Measurements from ENCODE around the gene NAIF1.
"Not testable (repeated sequence)": the region's sequence is repeated elsewhere in the genome, so short reads cannot be mapped to it uniquely, and the experiment has no call there.

NAIF1 gene

GRCh38 chr9:128066713-128067644 is at the start of gene NAIF1:
NAIF1 (minus strand) TSS chr9:128067320; CDS start chr9:128067101, 219 bp downstream.
- DNase-seq (peak; percentile 96), ATAC-seq (peak; percentile 71)

GRCh38 chr9:128116104-128117083 is 49.3 kb upstream of the NAIF1 start:
- ATAC-seq: no peak
- no peak for DNase-seq

GRCh38 chr9:128115187-128116103 is 48.3 kb upstream of the NAIF1 start:
- peak; percentile 73 for ATAC-seq

GRCh38 chr9:128114326-128115186 is 47.4 kb upstream of the NAIF1 start:
- ATAC-seq: no peak
- no peak for DNase-seq

More at GRCh38 chr9:128115187-128116103, 48.3 kb upstream of the NAIF1 start:
- peak; percentile 52 for DNase-seq

GRCh38 chr9:128113526-128114325 is 46.6 kb upstream of the NAIF1 start:
- no peak for DNase-seq
- no peak for ATAC-seq

GRCh38 chr9:128111726-128112125 is 44.6 kb upstream of the NAIF1 start:
- not testable (repeated sequence) for ATAC-seq, DNase-seq

GRCh38 chr9:128109050-128109709 is 42.1 kb upstream of the NAIF1 start:
- ATAC-seq (no peak), DNase-seq (no peak)

- no peak for ATAC-seq
- DNase-seq: no peak
Measured at GRCh38 chr9:128108269-128109049, 41.3 kb upstream of the NAIF1 start.

- no peak for DNase-seq
- no peak for ATAC-seq
Measured at GRCh38 chr9:128107468-128108268, 40.5 kb upstream of the NAIF1 start.

- DNase-seq (no peak), ATAC-seq (no peak)
Measured at GRCh38 chr9:128106940-128107467, 39.9 kb upstream of the NAIF1 start.

GRCh38 chr9:128106181-128106939 is 39.2 kb upstream of the NAIF1 start:
- ATAC-seq: no peak
- no peak for DNase-seq

GRCh38 chr9:128105538-128106175 is 38.5 kb upstream of the NAIF1 start:
- DNase-seq (no peak), ATAC-seq (no peak)

- no peak for DNase-seq
- no peak for ATAC-seq
Measured at GRCh38 chr9:128104171-128104618, 37.1 kb upstream of the NAIF1 start.

- ATAC-seq (peak; percentile 64), DNase-seq (peak; percentile 50)
Measured at GRCh38 chr9:128103589-128103962, 36.5 kb upstream of the NAIF1 start.

- ATAC-seq (no peak), DNase-seq (no peak)
Measured at GRCh38 chr9:128102861-128103588, 35.9 kb upstream of the NAIF1 start.
